Prostate gland (tissue), 2 donors: ENCODE measurements around the gene FOXO1.

Experiments used
- CTCF ChIP-seq, 4 experiments: fragments of 200-600 bp in 2 of 4; fragments of 450-650 bp in 2 of 4; sonication (generic) in 2 of 4; IDR thresholded peaks; 1 replicate in 3 of 4; 2 replicates in 1 of 4; pipeline ENCODE4 v1.5.1; 2016 to 2019; ENCODE audit warnings: antibody characterized with exemption in 4 of 4, mild to moderate bottlenecking in 2 of 4, moderate library complexity in 2 of 4
- POLR2A ChIP-seq: fragments of 450-650 bp; IDR thresholded peaks from one replicate; pipeline ENCODE4 v1.6.1; 2016; ENCODE audit warnings: antibody characterized with exemption, mild to moderate bottlenecking

DNA sequence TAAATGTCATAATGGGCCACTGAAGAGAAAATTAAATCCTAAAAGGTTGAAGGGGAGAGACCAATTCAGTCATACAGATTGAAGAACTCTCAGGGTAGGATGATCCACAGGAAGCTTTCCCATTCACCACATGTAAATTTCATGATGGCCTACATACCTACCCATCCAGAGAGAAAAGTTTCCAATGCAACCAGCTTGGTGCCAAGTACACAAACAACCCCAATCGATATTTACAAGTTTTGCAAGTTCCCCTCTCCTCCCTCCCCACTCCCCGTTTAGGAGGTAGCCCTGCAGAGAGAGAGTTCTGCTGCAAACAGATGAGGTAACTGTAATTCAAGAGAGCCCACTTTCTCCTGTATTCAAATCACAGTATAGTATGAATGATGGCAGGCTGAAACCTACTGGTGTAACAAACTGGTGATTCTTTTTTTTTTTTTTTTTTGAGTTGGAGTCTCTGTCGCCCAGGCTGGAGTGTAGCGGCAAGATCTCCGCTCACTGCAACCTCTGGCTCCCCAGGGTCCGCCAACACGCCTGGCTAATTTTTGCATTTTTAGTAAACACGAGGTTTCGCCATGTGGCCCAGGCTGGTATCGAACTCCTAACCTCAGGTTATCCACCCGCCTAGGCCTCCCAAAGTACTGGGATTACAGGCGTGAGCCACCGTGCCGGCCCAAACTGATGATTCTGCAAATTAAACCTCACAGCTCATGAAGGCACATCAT lies 14.4 kb downstream of the FOXO1 start:
- no peak for TF ChIP-seq CTCF (IDR thresholded peaks at IDR 0.05)
- no peak for TF ChIP-seq POLR2A
